T-helper 17 cell (primary cell): ENCODE results near the gene NLK. TPM values are rescaled to one million over a fixed set of nuclear protein-coding genes. Genes with fewer than 3 reads are reported as not detected.
A peak's percentile ranks its signal among the peaks of the same experiment; 100 is the strongest.
"Not testable (repeated sequence)": the region's sequence is repeated elsewhere in the genome, so short reads cannot be mapped to it uniquely, and the experiment has no call there.

Experiments
- ATAC-seq: fragments of 150-1000 bp; cut with Tn5 transposase; 2 replicates; pipeline ENCODE4 v1.10.0; 2021; ENCODE audit warnings: mild to moderate bottlenecking, moderate library complexity
- DNase-seq, 3 donors: peaks; one replicate each; pipeline versions ENCODE4 v3.0.0 to v3.0.0-alpha.2; 2020 to 2021
- H3K9me3 ChIP-seq: one replicate; pipeline ENCODE4 v1.7.0; 2013; ENCODE audit warnings: low read length, mild to moderate bottlenecking; ENCODE audit not compliant: control insufficient read depth, poor library complexity, severe bottlenecking
- H3K27ac Mint-ChIP-seq: one replicate; pipeline ENCODE4 v1.8.0; 2022; ENCODE audit warnings: mild to moderate bottlenecking, moderate library complexity, mixed read lengths
- H3K27me3 Mint-ChIP-seq: one replicate; pipeline ENCODE4 v1.8.0; 2022; ENCODE audit warnings: mixed read lengths
- H3K36me3 Mint-ChIP-seq: one replicate; pipeline ENCODE4 v1.8.0; 2022; ENCODE audit warnings: low read depth, mixed read lengths
- H3K4me1 Mint-ChIP-seq: one replicate; pipeline ENCODE4 v1.8.0; 2022; ENCODE audit warnings: mild to moderate bottlenecking, mixed read lengths
- H3K4me3 Mint-ChIP-seq: one replicate; pipeline ENCODE4 v1.8.0; 2022; ENCODE audit warnings: mild to moderate bottlenecking, moderate library complexity, mixed read lengths
- total RNA-seq, 4 donors: library from RNA in 2 of 4; stranded (reverse) in 2 of 4; gene quantifications; one replicate each; pipeline ENCODE4 v1.2.3 and lab custom pipeline; 2022 to 2026

Gene NLK
- 10 to 100 TPM; 12.3 to 15.1 TPM for total RNA-seq
- 21.3 to 24.5 reads per million in 2 donors for total RNA-seq (lab: John Stamatoyannopoulos, UW)

DNA sequence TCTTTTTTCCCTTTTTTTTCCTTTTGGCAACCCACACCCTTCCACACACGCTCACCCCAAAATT lies at the start of gene NLK:
Gene NLK, plus strand, starts transcription at position 21 of the 64 bp plus-strand sequence. CDS start 197 bp downstream, outside the sequence.
- peak within 1 kb of the TSS; percentile 93 for H3K4me3 Mint-ChIP-seq
- no peaks in the 10 kb centered on the region for H3K36me3 Mint-ChIP-seq
- peaks cover 43% of the 10 kb centered on the region for H3K4me1 Mint-ChIP-seq
- H3K27me3 Mint-ChIP-seq = no peaks in the 10 kb centered on the region
- ATAC-seq (no peak), DNase-seq (no peak)
- peak within 1 kb of the TSS; percentile 92 for H3K27ac Mint-ChIP-seq
- H3K9me3 ChIP-seq = no peaks in the 10 kb centered on the region

DNA sequence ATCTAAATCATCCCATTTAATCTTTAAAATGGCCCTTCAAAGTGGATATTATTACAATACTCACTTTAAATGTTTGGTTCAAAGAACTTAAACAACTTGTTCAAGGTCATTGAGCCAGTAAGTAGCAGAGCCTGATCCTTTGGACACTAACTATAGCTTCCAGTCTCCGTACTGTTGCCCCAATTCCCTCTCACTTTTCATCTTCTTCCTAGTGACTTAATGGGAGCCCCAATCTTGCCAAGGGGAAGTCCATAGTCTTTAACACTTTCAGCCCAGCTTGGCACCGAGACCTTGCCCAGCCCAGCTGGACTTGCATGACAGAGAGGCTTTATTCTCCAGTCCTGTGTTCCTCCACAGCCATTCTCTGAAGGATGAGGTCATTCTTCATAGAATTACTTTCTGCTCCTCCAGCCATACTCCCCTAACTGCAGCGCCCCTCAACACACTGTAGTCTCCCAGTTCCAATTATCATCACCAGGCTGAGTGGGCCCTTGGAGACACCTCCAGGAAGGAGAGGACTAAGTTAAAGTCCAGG lies 49.2 kb upstream of the NLK start:
- no peak overlapping the region for H3K27ac Mint-ChIP-seq
- no peaks in the 10 kb centered on the region for H3K4me1 Mint-ChIP-seq
- H3K27me3 Mint-ChIP-seq = peaks cover 37% of the 10 kb centered on the region
- no peaks in the 10 kb centered on the region for H3K9me3 ChIP-seq
- H3K36me3 Mint-ChIP-seq = peaks cover 2% of the 10 kb centered on the region
- H3K4me3 Mint-ChIP-seq = no peak overlapping the region
- no peak for DNase-seq
- no peak for ATAC-seq

DNA sequence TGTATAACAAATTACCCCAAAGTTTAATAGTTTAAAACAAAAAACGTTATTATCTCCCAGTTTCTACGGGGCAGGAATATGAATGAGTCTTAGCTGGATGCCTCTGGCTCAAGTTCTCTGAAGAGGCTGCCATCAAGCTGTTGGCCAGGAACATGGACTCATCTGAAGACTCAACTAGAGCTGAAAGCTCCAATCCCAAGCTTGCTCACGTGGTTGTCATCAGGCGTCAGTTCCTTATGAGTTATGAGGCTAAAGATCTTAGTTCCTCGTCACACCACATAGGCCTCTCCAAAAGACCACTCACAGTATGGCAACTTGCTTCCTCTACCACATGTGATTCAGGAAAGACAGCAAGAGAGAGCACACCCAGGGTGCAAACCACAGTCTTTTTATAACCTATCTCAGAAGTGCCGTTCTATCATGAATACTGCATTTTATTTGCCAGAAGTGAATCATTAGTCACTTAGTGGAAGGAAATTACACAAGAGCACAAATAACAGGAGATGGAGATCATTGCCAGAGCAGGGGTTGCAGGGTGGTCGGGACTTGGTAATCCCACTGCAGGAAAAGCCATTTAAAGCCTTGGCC lies 48.7 kb upstream of the NLK start:
- peaks cover 2% of the 10 kb centered on the region for H3K36me3 Mint-ChIP-seq

DNA sequence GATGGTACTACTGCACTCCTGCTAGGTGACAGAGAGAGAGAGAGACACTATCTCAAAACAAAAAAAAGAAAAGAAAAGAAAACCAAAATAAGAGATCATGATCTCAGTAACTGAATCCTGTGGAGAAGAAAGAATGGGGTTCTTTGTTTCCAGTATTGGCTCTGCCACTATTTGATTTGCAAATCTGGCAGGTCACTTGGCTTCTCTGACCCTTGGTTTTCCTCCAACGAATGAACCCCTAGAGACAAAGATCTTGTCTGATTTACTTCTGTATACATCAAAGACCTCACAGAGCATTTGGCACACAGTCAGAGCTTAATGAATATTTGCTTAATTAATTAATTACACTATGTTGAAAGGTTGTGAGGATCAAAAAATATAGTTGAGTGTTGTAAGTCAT lies 47.9 kb upstream of the NLK start:
- no peak overlapping the region for H3K27ac Mint-ChIP-seq
- H3K4me1 Mint-ChIP-seq = no peaks in the 10 kb centered on the region
- ATAC-seq = no peak
- no peak for DNase-seq
- H3K4me3 Mint-ChIP-seq = no peak overlapping the region
- peaks cover 2% of the 10 kb centered on the region for H3K36me3 Mint-ChIP-seq
- no peaks in the 10 kb centered on the region for H3K9me3 ChIP-seq
- H3K27me3 Mint-ChIP-seq = peaks cover 49% of the 10 kb centered on the region

More for the DNA sequence above, 48.7 kb upstream of the NLK start:
- DNase-seq (no peak), ATAC-seq (no peak)
- peaks cover 43% of the 10 kb centered on the region for H3K27me3 Mint-ChIP-seq
- H3K27ac Mint-ChIP-seq = no peak overlapping the region
- H3K4me3 Mint-ChIP-seq = no peak overlapping the region
- no peaks in the 10 kb centered on the region for H3K4me1 Mint-ChIP-seq
- H3K9me3 ChIP-seq = no peaks in the 10 kb centered on the region

DNA sequence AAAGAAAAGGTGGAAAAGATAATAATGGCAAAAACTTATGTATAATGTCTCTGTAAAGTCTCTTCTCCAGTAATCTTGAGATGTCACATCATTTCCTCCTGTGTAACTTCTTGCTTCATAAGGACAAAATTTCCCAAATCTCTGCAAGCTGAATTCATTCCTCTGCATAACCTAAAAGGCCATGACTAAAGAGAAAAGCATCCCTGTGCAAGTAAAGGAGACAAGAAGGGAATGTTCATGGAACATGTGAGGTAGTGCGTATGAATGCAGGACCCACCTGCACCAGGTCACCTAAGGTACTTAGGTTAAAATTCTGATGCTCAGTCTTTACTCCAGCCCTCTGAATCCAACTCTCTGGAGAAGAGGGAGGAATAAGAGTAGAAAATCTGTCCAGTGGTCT lies 46.9 kb upstream of the NLK start:
- Mint-ChIP-seq H3K36me3 (peaks cover 2% of the 10 kb centered on the region), H3K4me3 (no peak overlapping the region), H3K27ac (no peak overlapping the region), H3K27me3 (peaks cover 41% of the 10 kb centered on the region), H3K4me1 (peaks cover 2% of the 10 kb centered on the region)
- H3K9me3 ChIP-seq = no peaks in the 10 kb centered on the region
- no peak for ATAC-seq
- no peak for DNase-seq

DNA sequence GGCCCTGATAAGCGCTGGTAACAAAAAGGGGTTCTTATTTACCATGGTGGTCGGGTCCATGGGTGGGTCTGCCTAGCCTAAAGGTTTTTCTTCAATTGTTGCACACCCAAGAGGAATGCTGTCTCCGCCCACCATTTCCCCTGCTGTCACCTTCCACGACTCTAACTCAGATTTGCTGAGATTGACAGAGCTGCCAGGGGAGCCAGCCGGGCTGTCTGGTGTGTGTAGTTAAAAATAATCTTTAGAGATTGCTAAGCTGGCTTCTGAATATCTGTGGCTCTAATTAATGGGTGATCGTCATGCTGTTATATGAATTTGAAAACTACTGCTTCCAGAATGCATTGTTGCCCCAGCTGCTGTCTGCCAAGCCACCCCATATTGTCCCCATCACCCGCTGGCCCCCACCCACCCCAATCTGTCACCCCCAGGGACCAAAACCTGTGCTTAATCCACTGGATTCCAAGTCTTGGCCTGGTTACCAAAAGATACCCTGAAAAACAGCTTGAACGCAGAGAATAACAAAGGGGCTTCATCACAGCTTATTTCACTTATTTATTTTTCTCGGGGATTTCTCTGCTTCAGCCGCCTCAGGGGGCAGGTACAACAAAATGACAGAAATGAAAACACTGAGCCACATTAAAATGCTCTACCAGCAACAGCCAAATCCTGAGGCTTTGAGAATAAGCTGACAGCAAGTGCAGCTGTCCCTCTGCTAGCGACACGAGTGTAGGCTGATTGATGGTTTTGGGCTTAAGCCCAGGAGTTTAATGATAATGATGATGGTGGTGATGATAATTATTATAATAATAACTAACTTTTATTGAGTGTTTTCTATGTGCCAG lies 46.1 kb upstream of the NLK start:
- peaks cover 32% of the 10 kb centered on the region for H3K27me3 Mint-ChIP-seq
- H3K27ac Mint-ChIP-seq = no peak overlapping the region
- H3K4me1 Mint-ChIP-seq = peaks cover 2% of the 10 kb centered on the region
- DNase-seq (no peak), ATAC-seq (no peak)
- H3K36me3 Mint-ChIP-seq = peaks cover 2% of the 10 kb centered on the region
- H3K4me3 Mint-ChIP-seq = no peak overlapping the region
- H3K9me3 ChIP-seq = no peaks in the 10 kb centered on the region

DNA sequence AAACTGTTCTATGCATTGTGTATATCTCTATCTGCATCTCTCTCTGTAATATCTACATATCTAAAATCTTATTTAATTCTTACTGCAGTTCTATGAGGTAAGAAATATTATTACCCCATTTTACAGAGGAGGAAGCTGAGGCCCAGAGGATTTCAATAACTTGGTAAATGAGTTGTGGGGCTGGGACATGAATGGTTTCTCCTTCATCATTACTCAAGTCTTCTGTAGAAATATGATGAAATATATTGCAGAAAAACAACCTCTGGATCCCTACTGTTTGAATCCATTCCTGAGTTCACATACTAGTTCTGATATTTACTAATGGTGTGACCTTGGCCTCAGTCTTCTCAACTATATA lies 45.5 kb upstream of the NLK start:
- ATAC-seq = no peak
- no peak overlapping the region for H3K27ac Mint-ChIP-seq
- H3K27me3 Mint-ChIP-seq = peaks cover 32% of the 10 kb centered on the region
- no peak for DNase-seq
- H3K9me3 ChIP-seq = no peaks in the 10 kb centered on the region
- peaks cover 2% of the 10 kb centered on the region for H3K36me3 Mint-ChIP-seq
- H3K4me1 Mint-ChIP-seq = peaks cover 2% of the 10 kb centered on the region
- H3K4me3 Mint-ChIP-seq = no peak overlapping the region

DNA sequence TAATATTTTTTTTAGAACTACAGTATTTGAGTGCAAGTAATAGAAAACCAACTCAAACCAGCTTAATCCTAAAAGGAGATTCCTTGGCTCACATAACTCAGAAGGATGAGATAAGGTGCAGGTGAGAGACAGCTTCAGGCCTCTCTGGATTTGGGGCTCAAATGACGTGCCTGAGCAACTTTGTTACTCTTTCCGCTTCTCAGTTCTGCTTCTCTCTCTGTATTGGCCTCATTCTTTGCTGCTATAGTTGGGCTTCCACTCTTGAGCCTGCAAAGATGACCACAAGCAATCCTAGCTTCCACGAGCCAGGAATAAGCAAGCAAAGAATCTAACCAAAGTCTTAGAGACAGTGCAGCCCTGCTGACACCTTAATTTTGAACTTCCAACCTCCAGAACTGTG lies 45.0 kb upstream of the NLK start:
- Mint-ChIP-seq H3K27me3 (peaks cover 32% of the 10 kb centered on the region), H3K36me3 (peaks cover 2% of the 10 kb centered on the region), H3K4me3 (no peak overlapping the region), H3K4me1 (peaks cover 2% of the 10 kb centered on the region), H3K27ac (no peak overlapping the region)
- H3K9me3 ChIP-seq = no peaks in the 10 kb centered on the region
- ATAC-seq (no peak), DNase-seq (no peak)

DNA sequence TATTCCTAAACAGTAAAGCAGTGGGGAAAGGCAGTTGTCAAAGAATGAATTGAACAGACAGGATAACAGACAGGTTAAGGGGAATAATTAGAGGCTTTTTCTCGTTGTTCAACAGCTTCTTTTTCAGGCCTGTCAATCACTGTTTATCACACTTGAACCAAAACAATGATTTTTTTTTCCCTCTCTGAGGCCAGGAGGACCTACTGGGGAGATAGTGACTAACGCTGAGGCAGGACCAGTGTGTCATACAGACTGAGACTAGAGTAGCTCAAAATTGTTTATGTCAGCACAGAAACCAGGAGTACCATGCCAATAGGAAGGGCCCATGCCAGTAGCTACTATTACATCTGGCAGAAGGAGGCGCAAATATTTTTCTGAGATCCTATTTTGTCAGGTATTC lies 41.3 kb upstream of the NLK start:
- Mint-ChIP-seq H3K4me1 (peaks cover 2% of the 10 kb centered on the region), H3K4me3 (no peak overlapping the region), H3K27me3 (peaks cover 19% of the 10 kb centered on the region), H3K27ac (no peak overlapping the region), H3K36me3 (peaks cover 2% of the 10 kb centered on the region)
- no peak for DNase-seq
- no peaks in the 10 kb centered on the region for H3K9me3 ChIP-seq
- ATAC-seq = no peak

DNA sequence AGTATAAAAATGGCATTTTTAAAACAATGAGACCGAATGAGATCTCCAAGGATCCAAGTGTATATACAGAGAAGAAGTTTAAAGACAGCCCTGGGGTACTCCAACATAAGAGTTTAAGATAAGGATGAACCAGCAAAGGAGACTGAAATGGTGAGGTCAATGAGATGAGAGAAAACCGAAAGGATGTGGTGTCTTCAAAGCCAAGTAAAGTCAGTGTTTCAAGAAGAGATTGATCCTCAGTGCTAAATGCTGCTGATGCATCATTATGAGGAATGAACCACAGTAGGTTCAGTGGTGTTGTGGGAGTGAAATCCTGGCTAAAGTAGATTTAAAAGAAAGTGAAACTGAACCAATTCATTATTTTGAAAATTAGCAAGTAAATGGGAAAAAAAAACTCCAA lies 38.1 kb upstream of the NLK start:
- H3K4me3 Mint-ChIP-seq = no peak overlapping the region
- DNase-seq (no peak), ATAC-seq (peak; percentile 68)
- H3K27me3 Mint-ChIP-seq = peaks cover 1% of the 10 kb centered on the region
- H3K9me3 ChIP-seq = no peaks in the 10 kb centered on the region
- H3K4me1 Mint-ChIP-seq = peaks cover 2% of the 10 kb centered on the region
- H3K36me3 Mint-ChIP-seq = no peaks in the 10 kb centered on the region
- no peak overlapping the region for H3K27ac Mint-ChIP-seq

DNA sequence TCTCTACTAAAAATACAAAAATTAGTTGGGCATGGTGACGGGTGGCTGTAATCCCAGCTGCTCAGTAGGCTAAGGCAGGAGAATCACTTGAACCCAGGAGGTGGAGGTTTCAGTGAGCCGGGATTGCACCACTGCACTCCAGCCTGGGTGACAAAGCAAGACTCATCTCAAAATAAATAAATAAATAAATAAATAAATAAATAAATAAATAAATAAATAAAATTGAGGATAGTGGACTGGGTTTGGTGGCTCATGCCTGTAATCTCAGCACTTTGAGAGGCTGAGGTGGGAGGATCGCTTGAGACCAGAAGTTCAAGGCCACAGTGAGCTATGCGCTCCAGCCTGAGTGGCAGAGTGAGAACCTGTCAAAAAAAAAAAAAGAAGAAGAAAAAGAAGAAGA lies 34.6 kb upstream of the NLK start:
- H3K4me1 Mint-ChIP-seq, ATAC-seq, H3K4me3 Mint-ChIP-seq: not testable (repeated sequence)

DNA sequence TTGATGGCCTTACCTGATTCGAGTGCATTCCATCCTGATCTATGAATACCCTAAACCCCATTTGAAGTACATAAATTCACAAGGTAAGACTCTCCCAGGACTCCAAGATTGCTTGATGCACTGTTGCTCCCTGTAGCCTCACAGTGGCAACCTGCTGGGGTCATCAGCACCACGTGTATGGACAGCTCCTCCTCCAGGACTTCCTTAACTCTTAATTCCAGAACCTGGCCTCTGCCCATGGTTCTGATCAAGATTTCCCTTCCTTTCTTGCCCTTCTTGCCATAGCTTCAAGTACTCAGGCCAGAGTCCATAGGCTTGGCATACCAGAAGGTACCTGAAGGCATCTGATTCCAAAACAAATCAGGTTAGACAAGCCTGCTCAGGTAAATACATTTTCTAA lies 34.0 kb upstream of the NLK start:
- H3K9me3 ChIP-seq = no peaks in the 10 kb centered on the region
- Mint-ChIP-seq H3K36me3 (no peaks in the 10 kb centered on the region), H3K4me1 (no peaks in the 10 kb centered on the region), H3K27me3 (peaks cover 14% of the 10 kb centered on the region), H3K27ac (no peak overlapping the region), H3K4me3 (no peak overlapping the region)
- DNase-seq (no peak), ATAC-seq (no peak)

More for the DNA sequence above, 34.6 kb upstream of the NLK start:
- peaks cover 14% of the 10 kb centered on the region for H3K27me3 Mint-ChIP-seq
- not testable (repeated sequence) for H3K27ac Mint-ChIP-seq, H3K9me3 ChIP-seq, H3K36me3 Mint-ChIP-seq, DNase-seq

DNA sequence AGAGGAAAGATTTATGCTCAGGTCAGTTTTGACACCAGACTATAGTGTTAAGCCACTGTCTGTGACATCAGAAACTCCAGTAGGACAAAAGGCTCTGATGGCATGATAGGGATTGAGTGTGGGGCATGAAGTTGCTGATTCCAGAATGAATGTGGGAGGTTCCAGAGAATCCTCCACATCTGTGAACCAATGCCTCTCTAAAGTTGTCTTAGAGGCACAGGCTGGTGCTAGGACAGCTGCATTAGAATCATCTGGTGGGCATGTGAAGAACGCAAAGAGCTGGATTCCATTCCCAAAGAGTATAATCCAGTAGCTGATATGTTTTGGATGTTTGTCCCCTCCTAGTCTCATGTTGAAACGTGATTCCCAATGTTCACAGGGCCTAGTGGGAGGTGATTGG lies 32.1 kb upstream of the NLK start:
- H3K27me3 Mint-ChIP-seq = peaks cover 16% of the 10 kb centered on the region
- no peaks in the 10 kb centered on the region for H3K9me3 ChIP-seq
- no peak overlapping the region for H3K27ac Mint-ChIP-seq
- H3K36me3 Mint-ChIP-seq = no peaks in the 10 kb centered on the region
- ATAC-seq = no peak
- no peaks in the 10 kb centered on the region for H3K4me1 Mint-ChIP-seq
- no peak for DNase-seq
- H3K4me3 Mint-ChIP-seq = no peak overlapping the region

DNA sequence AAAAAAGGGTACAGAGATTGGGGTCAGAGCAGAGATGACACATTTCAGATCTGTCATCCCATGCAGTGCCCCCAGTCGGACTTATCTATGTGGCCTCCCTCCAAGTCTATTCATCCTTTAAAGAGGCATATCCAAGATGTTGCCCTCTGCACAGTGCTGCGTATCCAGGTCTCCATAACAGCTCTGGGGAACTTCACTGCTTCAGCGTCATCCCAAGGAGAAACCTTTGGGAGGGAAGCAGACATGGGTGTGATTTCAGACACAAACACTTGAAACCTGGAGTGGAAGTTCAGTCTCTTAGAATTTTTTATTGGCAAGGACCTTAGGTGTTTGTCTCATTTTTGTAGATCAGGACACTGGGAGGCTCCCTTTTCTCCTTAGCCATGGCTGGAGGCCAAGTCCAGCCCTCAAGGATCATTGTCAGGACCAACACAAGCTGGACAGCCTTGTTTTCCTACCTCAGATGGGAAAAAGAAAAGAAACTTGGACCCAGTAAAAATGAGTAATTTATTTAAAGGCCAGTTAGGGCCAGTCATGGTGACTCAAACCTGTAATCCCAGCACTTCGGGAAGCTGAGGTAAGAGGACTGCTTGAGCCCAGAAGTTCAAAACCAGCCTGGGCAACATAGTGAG lies 23.9 kb upstream of the NLK start:
- Mint-ChIP-seq H3K4me3 (no peak overlapping the region), H3K36me3 (peaks cover 3% of the 10 kb centered on the region), H3K4me1 (no peaks in the 10 kb centered on the region), H3K27me3 (peaks cover 29% of the 10 kb centered on the region), H3K27ac (no peak overlapping the region)
- H3K9me3 ChIP-seq = no peaks in the 10 kb centered on the region
- DNase-seq (no peak), ATAC-seq (no peak)
